SK-N-SH treated with all-trans-retinoic acid at 6 μM for 48 hours (cell line): ENCODE data around the gene DOCK1.

Source experiments
- ATAC-seq: fragments of 200-7000 bp; cut with Tn5 transposase; 3 replicates; pipeline ENCODE4 v1.9.1; 2020; ENCODE audit warnings: mild to moderate bottlenecking, moderate library complexity
- BACH2 ChIP-seq: fragments of 250-450 bp; sonication (Bioruptor Pico); IDR thresholded peaks from 2 replicates; pipeline ENCODE4 v1.9.0; 2021; ENCODE audit warnings: mild to moderate bottlenecking, borderline replicate concordance
- CSDC2 ChIP-seq: fragments of 250-450 bp; sonication (Bioruptor Pico); IDR thresholded peaks from 2 replicates; pipeline ENCODE4 v1.5.0; 2020; ENCODE audit warnings: mild to moderate bottlenecking, moderate library complexity
- ESRRG ChIP-seq: fragments of 250-450 bp; sonication (Bioruptor Pico); IDR thresholded peaks from 2 replicates; pipeline ENCODE4 v1.6.1; 2021; ENCODE audit warnings: mild to moderate bottlenecking
- GLIS3 ChIP-seq: fragments of 250-450 bp; sonication (Bioruptor Pico); IDR thresholded peaks from 2 replicates; pipeline ENCODE4 v1.5.0; 2020; ENCODE audit warnings: mild to moderate bottlenecking, moderate library complexity
- ISL1 ChIP-seq: fragments of 250-450 bp; sonication (Bioruptor Pico); IDR thresholded peaks from 2 replicates; pipeline ENCODE4 v2.1.2; 2022; ENCODE audit warnings: mild to moderate bottlenecking, moderate library complexity
- OSR1 ChIP-seq: fragments of 250-450 bp; sonication (Bioruptor Pico); IDR thresholded peaks from 2 replicates; pipeline ENCODE4 v1.8.0; 2022; ENCODE audit warnings: moderate library complexity, mild to moderate bottlenecking, inconsistent platforms
- PPARA ChIP-seq: fragments of 250-450 bp; sonication (Bioruptor Pico); IDR thresholded peaks from 2 replicates; pipeline ENCODE4 v1.5.0; 2020; ENCODE audit warnings: mild to moderate bottlenecking, borderline replicate concordance
- RARB ChIP-seq: fragments of 250-450 bp; sonication (Bioruptor Pico); IDR thresholded peaks from 2 replicates; pipeline ENCODE4 v1.8.0; 2021; ENCODE audit warnings: mild to moderate bottlenecking, moderate library complexity
- SNAI2 ChIP-seq: fragments of 250-450 bp; sonication (Bioruptor Pico); IDR thresholded peaks from 2 replicates; pipeline ENCODE4 v1.5.0; 2020; ENCODE audit warnings: mild to moderate bottlenecking, moderate library complexity
- TCF4 ChIP-seq: fragments of 250-450 bp; sonication (Bioruptor Pico); IDR thresholded peaks from 2 replicates; pipeline ENCODE4 v1.8.0; 2021; ENCODE audit warnings: mild to moderate bottlenecking, moderate library complexity, borderline replicate concordance
- ZC3H10 ChIP-seq: fragments of 250-450 bp; sonication (Bioruptor Pico); IDR thresholded peaks from 2 replicates; pipeline ENCODE4 v1.5.1; 2021; ENCODE audit warnings: mild to moderate bottlenecking, moderate library complexity
- ZFP3 ChIP-seq: fragments of 250-450 bp; sonication (Bioruptor Pico); IDR thresholded peaks from 2 replicates; pipeline ENCODE4 v1.5.0; 2020; ENCODE audit warnings: mild to moderate bottlenecking, moderate library complexity
- ZFP30 ChIP-seq: fragments of 450-650 bp; formaldehyde crosslinking; IDR thresholded peaks from 2 replicates; pipeline ENCODE4 v1.5.0; 2022; ENCODE audit warnings: mild to moderate bottlenecking, moderate library complexity
- ZNF565 ChIP-seq: fragments of 450-650 bp; formaldehyde crosslinking; conservative IDR thresholded peaks from 2 replicates; pipeline ENCODE4 v1.5.0; 2020; ENCODE audit warnings: low read depth, mild to moderate bottlenecking, moderate library complexity
- ZNF70 ChIP-seq: fragments of 450-650 bp; formaldehyde crosslinking; IDR thresholded peaks from 2 replicates; pipeline ENCODE4 v1.5.0; 2020; ENCODE audit warnings: mild to moderate bottlenecking, moderate library complexity
- ZNF8 ChIP-seq: fragments of 450-650 bp; formaldehyde crosslinking; IDR thresholded peaks from 2 replicates; pipeline ENCODE4 v1.5.0; 2020; ENCODE audit warnings: mild to moderate bottlenecking, moderate library complexity
- TF ChIP-seq, protein P1 (sequence below): fragments of 250-450 bp; sonication (Bioruptor Pico); IDR thresholded peaks from 2 replicates; pipeline ENCODE4 v1.8.0; 2020; ENCODE audit warnings: mild to moderate bottlenecking, moderate library complexity, borderline replicate concordance
- TF ChIP-seq, protein P2 (sequence below): fragments of 250-450 bp; sonication (Bioruptor Pico); IDR thresholded peaks from 2 replicates; pipeline ENCODE4 v1.5.1; 2020; ENCODE audit warnings: low read depth, mild to moderate bottlenecking, moderate library complexity
- TF ChIP-seq, protein P3 (sequence below): fragments of 250-450 bp; sonication (Bioruptor Pico); IDR thresholded peaks from 2 replicates; pipeline ENCODE4 v1.5.0; 2020; ENCODE audit warnings: mild to moderate bottlenecking, moderate library complexity
- TF ChIP-seq, protein P4 (sequence below): fragments of 250-450 bp; sonication (Bioruptor Pico); IDR thresholded peaks from 2 replicates; pipeline ENCODE4 v1.8.0; 2021; ENCODE audit warnings: low read depth, mild to moderate bottlenecking, moderate library complexity, borderline replicate concordance
- TF ChIP-seq, protein P5 (sequence below): fragments of 250-450 bp; sonication (Bioruptor Pico); IDR thresholded peaks from 2 replicates; pipeline ENCODE4 v1.5.1; 2021; ENCODE audit warnings: mild to moderate bottlenecking, moderate library complexity

DOCK1 gene

DNA sequence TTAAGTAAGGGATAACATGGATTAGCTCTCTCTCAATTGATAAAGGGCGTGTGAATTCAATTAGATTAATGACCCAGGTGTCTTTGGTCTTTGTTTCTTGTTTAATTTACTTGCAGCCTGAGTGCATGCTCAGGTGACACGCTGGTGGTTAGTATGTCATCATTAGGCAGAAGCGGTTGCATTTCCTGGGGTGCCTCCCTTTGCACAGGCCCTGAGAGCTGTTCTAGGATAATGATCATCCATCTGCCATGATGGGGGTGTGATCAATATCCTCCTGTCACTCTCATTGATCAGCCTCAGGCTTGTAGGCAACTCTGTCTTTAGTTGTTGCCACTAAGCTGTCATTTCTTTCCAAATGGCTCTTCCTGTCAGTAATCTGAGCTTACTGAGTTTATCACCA lies 544.3 kb downstream of the DOCK1 start:
- TF ChIP-seq CSDC2 = no peak
- TF ChIP-seq, protein P1, sequence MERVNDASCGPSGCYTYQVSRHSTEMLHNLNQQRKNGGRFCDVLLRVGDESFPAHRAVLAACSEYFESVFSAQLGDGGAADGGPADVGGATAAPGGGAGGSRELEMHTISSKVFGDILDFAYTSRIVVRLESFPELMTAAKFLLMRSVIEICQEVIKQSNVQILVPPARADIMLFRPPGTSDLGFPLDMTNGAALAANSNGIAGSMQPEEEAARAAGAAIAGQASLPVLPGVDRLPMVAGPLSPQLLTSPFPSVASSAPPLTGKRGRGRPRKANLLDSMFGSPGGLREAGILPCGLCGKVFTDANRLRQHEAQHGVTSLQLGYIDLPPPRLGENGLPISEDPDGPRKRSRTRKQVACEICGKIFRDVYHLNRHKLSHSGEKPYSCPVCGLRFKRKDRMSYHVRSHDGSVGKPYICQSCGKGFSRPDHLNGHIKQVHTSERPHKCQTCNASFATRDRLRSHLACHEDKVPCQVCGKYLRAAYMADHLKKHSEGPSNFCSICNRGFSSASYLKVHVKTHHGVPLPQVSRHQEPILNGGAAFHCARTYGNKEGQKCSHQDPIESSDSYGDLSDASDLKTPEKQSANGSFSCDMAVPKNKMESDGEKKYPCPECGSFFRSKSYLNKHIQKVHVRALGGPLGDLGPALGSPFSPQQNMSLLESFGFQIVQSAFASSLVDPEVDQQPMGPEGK (CRISPR knock-in tag) = no peak
- ATAC-seq = no peak

DNA sequence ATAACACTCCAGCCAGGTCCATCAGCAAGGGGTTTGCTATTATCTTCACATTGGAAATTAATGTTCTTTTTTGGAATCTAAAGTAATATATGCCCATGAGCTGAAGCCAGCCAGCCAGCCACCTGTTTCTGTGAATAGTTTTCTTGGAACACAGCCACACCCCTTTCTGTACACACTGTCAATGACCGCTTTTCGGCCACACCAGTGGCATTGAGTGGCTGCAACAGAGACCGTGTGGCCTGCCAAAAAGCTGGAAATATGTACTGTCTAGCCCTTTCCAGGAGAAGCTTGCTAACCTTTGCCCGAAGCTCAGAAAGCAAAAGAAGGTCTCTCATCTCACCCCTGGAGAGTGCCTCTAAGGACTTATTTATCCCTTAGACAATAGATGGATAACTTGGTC lies 545.4 kb downstream of the DOCK1 start:
- no peak for ATAC-seq

DNA sequence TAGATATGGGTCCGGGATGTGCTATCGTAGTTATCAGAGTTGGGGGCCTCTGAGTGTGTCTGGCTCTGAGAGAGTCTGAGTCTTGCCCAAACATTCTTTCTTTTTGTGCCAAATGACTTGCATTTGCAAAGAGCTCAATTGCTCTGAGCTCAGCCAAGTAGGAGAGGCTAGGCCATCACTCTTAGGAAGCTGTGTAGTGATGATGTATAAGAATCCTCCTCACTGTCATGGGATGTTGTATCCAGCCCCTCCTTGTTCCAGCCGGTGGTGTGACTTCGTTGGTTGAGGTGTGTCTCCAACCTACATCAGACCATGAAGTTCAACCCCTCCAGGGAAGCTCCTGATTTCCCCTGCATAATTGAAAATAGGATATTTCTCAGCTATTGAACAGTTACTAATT lies 546.4 kb downstream of the DOCK1 start:
- TF ChIP-seq, protein P2, sequence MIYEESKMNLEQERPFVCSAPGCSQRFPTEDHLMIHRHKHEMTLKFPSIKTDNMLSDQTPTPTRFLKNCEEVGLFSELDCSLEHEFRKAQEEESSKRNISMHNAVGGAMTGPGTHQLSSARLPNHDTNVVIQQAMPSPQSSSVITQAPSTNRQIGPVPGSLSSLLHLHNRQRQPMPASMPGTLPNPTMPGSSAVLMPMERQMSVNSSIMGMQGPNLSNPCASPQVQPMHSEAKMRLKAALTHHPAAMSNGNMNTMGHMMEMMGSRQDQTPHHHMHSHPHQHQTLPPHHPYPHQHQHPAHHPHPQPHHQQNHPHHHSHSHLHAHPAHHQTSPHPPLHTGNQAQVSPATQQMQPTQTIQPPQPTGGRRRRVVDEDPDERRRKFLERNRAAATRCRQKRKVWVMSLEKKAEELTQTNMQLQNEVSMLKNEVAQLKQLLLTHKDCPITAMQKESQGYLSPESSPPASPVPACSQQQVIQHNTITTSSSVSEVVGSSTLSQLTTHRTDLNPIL (CRISPR knock-in tag) = no peak
- TF ChIP-seq ZNF8 (CRISPR knock-in tag) = no peak
- TF ChIP-seq, protein P1 (CRISPR knock-in tag) = no peak
- no peak for TF ChIP-seq ZC3H10 (CRISPR knock-in tag)
- TF ChIP-seq RARB (CRISPR knock-in tag) = no peak
- TF ChIP-seq ZNF565 (CRISPR knock-in tag) = no peak
- TF ChIP-seq, protein P3, sequence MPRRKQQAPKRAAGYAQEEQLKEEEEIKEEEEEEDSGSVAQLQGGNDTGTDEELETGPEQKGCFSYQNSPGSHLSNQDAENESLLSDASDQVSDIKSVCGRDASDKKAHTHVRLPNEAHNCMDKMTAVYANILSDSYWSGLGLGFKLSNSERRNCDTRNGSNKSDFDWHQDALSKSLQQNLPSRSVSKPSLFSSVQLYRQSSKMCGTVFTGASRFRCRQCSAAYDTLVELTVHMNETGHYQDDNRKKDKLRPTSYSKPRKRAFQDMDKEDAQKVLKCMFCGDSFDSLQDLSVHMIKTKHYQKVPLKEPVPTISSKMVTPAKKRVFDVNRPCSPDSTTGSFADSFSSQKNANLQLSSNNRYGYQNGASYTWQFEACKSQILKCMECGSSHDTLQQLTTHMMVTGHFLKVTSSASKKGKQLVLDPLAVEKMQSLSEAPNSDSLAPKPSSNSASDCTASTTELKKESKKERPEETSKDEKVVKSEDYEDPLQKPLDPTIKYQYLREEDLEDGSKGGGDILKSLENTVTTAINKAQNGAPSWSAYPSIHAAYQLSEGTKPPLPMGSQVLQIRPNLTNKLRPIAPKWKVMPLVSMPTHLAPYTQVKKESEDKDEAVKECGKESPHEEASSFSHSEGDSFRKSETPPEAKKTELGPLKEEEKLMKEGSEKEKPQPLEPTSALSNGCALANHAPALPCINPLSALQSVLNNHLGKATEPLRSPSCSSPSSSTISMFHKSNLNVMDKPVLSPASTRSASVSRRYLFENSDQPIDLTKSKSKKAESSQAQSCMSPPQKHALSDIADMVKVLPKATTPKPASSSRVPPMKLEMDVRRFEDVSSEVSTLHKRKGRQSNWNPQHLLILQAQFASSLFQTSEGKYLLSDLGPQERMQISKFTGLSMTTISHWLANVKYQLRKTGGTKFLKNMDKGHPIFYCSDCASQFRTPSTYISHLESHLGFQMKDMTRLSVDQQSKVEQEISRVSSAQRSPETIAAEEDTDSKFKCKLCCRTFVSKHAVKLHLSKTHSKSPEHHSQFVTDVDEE = no peak
- no peak for TF ChIP-seq CSDC2
- no peak for TF ChIP-seq ESRRG (CRISPR knock-in tag)
- TF ChIP-seq ZFP3 (CRISPR knock-in tag) = no peak
- no peak for TF ChIP-seq PPARA (CRISPR knock-in tag)
- no peak for TF ChIP-seq SNAI2 (CRISPR knock-in tag)
- no peak for TF ChIP-seq OSR1
- no peak for TF ChIP-seq ZNF70 (CRISPR knock-in tag)
- TF ChIP-seq GLIS3 (CRISPR knock-in tag) = no peak
- no peak for TF ChIP-seq ISL1 (CRISPR knock-in tag)
- TF ChIP-seq TCF4 (CRISPR knock-in tag) = no peak
- TF ChIP-seq, protein P4, sequence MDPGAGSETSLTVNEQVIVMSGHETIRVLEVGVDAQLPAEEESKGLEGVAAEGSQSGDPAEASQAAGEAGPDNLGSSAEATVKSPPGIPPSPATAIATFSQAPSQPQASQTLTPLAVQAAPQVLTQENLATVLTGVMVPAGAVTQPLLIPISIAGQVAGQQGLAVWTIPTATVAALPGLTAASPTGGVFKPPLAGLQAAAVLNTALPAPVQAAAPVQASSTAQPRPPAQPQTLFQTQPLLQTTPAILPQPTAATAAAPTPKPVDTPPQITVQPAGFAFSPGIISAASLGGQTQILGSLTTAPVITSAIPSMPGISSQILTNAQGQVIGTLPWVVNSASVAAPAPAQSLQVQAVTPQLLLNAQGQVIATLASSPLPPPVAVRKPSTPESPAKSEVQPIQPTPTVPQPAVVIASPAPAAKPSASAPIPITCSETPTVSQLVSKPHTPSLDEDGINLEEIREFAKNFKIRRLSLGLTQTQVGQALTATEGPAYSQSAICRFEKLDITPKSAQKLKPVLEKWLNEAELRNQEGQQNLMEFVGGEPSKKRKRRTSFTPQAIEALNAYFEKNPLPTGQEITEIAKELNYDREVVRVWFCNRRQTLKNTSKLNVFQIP (CRISPR knock-in tag) = no peak
- TF ChIP-seq ZFP30 = no peak
- TF ChIP-seq BACH2 (CRISPR knock-in tag) = no peak
- no peak for ATAC-seq

More for the DNA sequence above, 545.4 kb downstream of the DOCK1 start:
- TF ChIP-seq ZC3H10 (CRISPR knock-in tag) (no peak), PPARA (CRISPR knock-in tag) (no peak), ZFP3 (CRISPR knock-in tag) (no peak)
- TF ChIP-seq, protein P5, sequence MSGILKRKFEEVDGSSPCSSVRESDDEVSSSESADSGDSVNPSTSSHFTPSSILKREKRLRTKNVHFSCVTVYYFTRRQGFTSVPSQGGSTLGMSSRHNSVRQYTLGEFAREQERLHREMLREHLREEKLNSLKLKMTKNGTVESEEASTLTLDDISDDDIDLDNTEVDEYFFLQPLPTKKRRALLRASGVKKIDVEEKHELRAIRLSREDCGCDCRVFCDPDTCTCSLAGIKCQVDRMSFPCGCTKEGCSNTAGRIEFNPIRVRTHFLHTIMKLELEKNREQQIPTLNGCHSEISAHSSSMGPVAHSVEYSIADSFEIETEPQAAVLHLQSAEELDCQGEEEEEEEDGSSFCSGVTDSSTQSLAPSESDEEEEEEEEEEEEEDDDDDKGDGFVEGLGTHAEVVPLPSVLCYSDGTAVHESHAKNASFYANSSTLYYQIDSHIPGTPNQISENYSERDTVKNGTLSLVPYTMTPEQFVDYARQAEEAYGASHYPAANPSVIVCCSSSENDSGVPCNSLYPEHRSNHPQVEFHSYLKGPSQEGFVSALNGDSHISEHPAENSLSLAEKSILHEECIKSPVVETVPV = no peak
- TF ChIP-seq, protein P1 (CRISPR knock-in tag) = no peak
- TF ChIP-seq, protein P2 (CRISPR knock-in tag) = no peak
